Heart right ventricle (tissue), 16 donors: ENCODE results near the gene NIBAN1. TPM values are rescaled to one million over a fixed set of nuclear protein-coding genes. Genes with fewer than 3 reads are reported as not detected.
A peak's percentile ranks its signal among the peaks of the same experiment; 100 is the strongest.

ENCODE experiments used
- ATAC-seq, 8 donors: fragments of 200-7000 bp; cut with Tn5 transposase; one replicate each; pipeline ENCODE4 v1.9.1; 2020; ENCODE audit warnings: mild to moderate bottlenecking in 8 of 8, moderate library complexity in 8 of 8, moderate number of reproducible peaks in 1 of 8
- DNase-seq, 2 donors: peaks; one replicate each; pipeline ENCODE4 v3.0.0-alpha.2; 2020
- H3K27ac ChIP-seq, 10 donors: fragments of 200-600 bp; sonication (generic) in 2 of 10; one replicate each; pipeline versions ENCODE4 v1.5.0 to v1.8.0; 2020 to 2022; ENCODE audit warnings: mild to moderate bottlenecking in 3 of 10
- H3K27me3 ChIP-seq, 7 donors: fragments of 200-600 bp; one replicate each; pipeline ENCODE4 v1.8.0; 2021 to 2022; ENCODE audit warnings: mild to moderate bottlenecking in 2 of 7
- H3K36me3 ChIP-seq, 9 donors: fragments of 200-600 bp; sonication (generic) in 1 of 9; one replicate each; pipeline versions ENCODE4 v1.5.0 to v1.8.0; 2020 to 2022; ENCODE audit warnings: mild to moderate bottlenecking in 2 of 9
- H3K4me1 ChIP-seq, 9 donors: fragments of 200-600 bp; sonication (generic) in 1 of 9; one replicate each; pipeline versions ENCODE4 v1.5.0 to v1.8.0; 2020 to 2022; ENCODE audit warnings: mild to moderate bottlenecking in 4 of 9
- H3K4me3 ChIP-seq, 10 donors: fragments of 200-600 bp; sonication (generic) in 2 of 10; one replicate each; pipeline versions ENCODE4 v1.5.0 to v1.8.0; 2020 to 2022; ENCODE audit warnings: mild to moderate bottlenecking in 7 of 10, moderate library complexity in 2 of 10
- H3K9me3 ChIP-seq, 11 donors: fragments of 200-600 bp in 10 of 11; sonication (generic) in 2 of 11; one replicate each; pipeline versions ENCODE4 v1.5.0 to v1.8.0; 2013 to 2022; ENCODE audit warnings: mild to moderate bottlenecking in 2 of 11, control low read depth in 1 of 11, moderate library complexity in 1 of 11
- CTCF ChIP-seq, 9 donors: fragments of 200-600 bp; sonication (generic) in 2 of 9; IDR thresholded peaks; one replicate each; pipeline versions ENCODE4 v1.5.0 to v1.8.0; 2021 to 2022; ENCODE audit warnings: antibody characterized with exemption in 9 of 9, mild to moderate bottlenecking in 5 of 9, moderate library complexity in 1 of 9
- WGBS, 2 donors: extraction: QIAGEN DNeasy Blood & Tissue Kit; methylation state at CpG; one replicate each; pipeline ENCODE4 v1.1.7; 2013; ENCODE audit warnings: inconsistent platforms in 1 of 2; 5-methylcytosine and 5-hydroxymethylcytosine counted together
- intact Hi-C, 10 donors: fragments of 100-400 bp; cut with DNase I; formaldehyde crosslinking; loops; one replicate each; pipeline versions ENCODE4 v1.11.1 to v1.14.2; 2022
- polyA plus RNA-seq, 2 donors: library from polyadenylated mRNA; stranded (reverse); fragments of 200-250 nt; gene quantifications; one replicate each; pipeline ENCODE4 v1.2.3, GENCODE V29; 2013
- total RNA-seq, 10 donors: library from RNA; stranded (reverse); fragmentation: NEBNext Ultra II Directional in 3 of 10; extraction: Animal tissue kit (Norgen Biotek cat#: 25700) in 3 of 10; gene quantifications; one replicate each; pipeline versions ENCODE4 v1.2.1 to v1.2.4, GENCODE V29; 2021 to 2023
- donor health status: Arrhythmogenic right ventricular cardiomyopathy.
- donor health status: ischemic (EF 13 %, LVEDD 7.1; RV severe dilation, severe dysfunction).
- donor health status: healthy with polysubstance abuse.
- donor health status: DM: no; HTN: yes; CAD: no.
- donor health status: DM: no; HTN: no; CAD: no.
- donor health status: ischemic (EF 25% LVEDD 6.9; RV normal size, moderate dysfunction).
- donor health status: ischemic (EF 25% LVEDD 5.7; RV mildly dilated, moderate dysfunction).
- donor health status: healthy.
- donor health status: DM: yes; HTN: yes; CAD: no.
- donor health status: Ischemic cardiomyopathy.
- donor health status: ischemic (EF 35%, LVEDD 5.7; RV mildly dilated, moderate dysfunction).
- donor health status: nonischemic (EF 11% LVEDD 7.7; RV severe dilation, severe dysfunction).
- donor health status: DM: yes; HTN: yes; CAD: no.
- donor health status: PGD.
- donor health status: ischemic (EF 29% LVEDD 5.4; RV normal size, mild dysfunction).
- donor health status: nonischemic (EF 23%, LVEDD 6.1; RV moderate dilation, normal function).

The NIBAN1 gene
- total and polyA plus RNA-seq, 12 donors, result 46.6 to 601 (median 363) TPM

- ATAC-seq (no peak), DNase-seq (no peak)
- TF ChIP-seq CTCF (IDR thresholded peaks at IDR 0.05), result no peak
- WGBS, 2 donors, result 94 to 95% methylated on average over 3 of the region's 3 CpGs
- intact Hi-C loops, result loop anchor here in 1 of 10 donors (10.0 kb wide), 1 partner anchor 47 kb away; no protein-coding TSS in a partner anchor
- H3K4me3 ChIP-seq, result no peak overlapping the region
- peak overlapping the region in 2 of 10 donors; percentile 17 to 77 for H3K27ac ChIP-seq
- no peaks in the 10 kb centered on the region for H3K36me3 ChIP-seq
- H3K4me1 ChIP-seq, result peaks cover 3 to 75% (median 40%) of the 10 kb centered on the region in 9 donors
- H3K9me3 ChIP-seq, result no peaks in the 10 kb centered on the region
- H3K27me3 ChIP-seq, result no peaks in the 10 kb centered on the region
Observed at GRCh38 chr1:184951788-184952187, 22.5 kb downstream of the NIBAN1 start.

- TF ChIP-seq CTCF (IDR thresholded peaks at IDR 0.05), result no peak
- DNase-seq (no peak), ATAC-seq (no peak)
- peaks cover 0 to 4% (median 0%) of the 10 kb centered on the region in 9 donors for H3K36me3 ChIP-seq
- peaks cover 3 to 75% (median 46%) of the 10 kb centered on the region in 9 donors for H3K4me1 ChIP-seq
- no peak overlapping the region for H3K4me3 ChIP-seq
- H3K9me3 ChIP-seq, result no peaks in the 10 kb centered on the region
- intact Hi-C loops, result loop anchor here in 1 of 10 donors (10.0 kb wide), 1 partner anchor 46 kb away; no protein-coding TSS in a partner anchor
- WGBS, 2 donors, result 64 to 76% methylated on average over 2 of the region's 2 CpGs
- H3K27ac ChIP-seq, result peak overlapping the region in 2 of 10 donors; percentile 3 to 22
- H3K27me3 ChIP-seq, result no peaks in the 10 kb centered on the region
Observed at GRCh38 chr1:184950906-184951305, 23.4 kb downstream of the NIBAN1 start.

- intact Hi-C loops, result loop anchor here in 1 of 10 donors (10.0 kb wide), 1 partner anchor 45 kb away; no protein-coding TSS in a partner anchor
- 55 to 62% methylated on average over 3 of the region's 3 CpGs for WGBS, 2 donors
Observed at GRCh38 chr1:184950227-184950626, 24.1 kb downstream of the NIBAN1 start.

More at GRCh38 chr1:184950227-184950626, 24.1 kb downstream of the NIBAN1 start:
- DNase-seq (no peak), ATAC-seq (no peak)
- Histone ChIP-seq H3K4me3 (no peak overlapping the region), H3K4me1 (peaks cover 3 to 81% (median 53%) of the 10 kb centered on the region in 9 donors), H3K27ac (no peak overlapping the region), H3K27me3 (no peaks in the 10 kb centered on the region), H3K36me3 (peaks cover 0 to 4% (median 0%) of the 10 kb centered on the region in 9 donors), H3K9me3 (no peaks in the 10 kb centered on the region)
- TF ChIP-seq CTCF (IDR thresholded peaks at IDR 0.05), result no peak
